HG03520 (cell line): ENCODE data around the gene PRKAG2.

ENCODE experiments used
- ATAC-seq: cut with Tn5 transposase; IDR thresholded peaks from one replicate; pipeline ENCODE4 v1.9.1; 2021; ENCODE audit warnings: mild to moderate bottlenecking, moderate library complexity; ENCODE audit not compliant: unreplicated experiment

Gene PRKAG2

DNA sequence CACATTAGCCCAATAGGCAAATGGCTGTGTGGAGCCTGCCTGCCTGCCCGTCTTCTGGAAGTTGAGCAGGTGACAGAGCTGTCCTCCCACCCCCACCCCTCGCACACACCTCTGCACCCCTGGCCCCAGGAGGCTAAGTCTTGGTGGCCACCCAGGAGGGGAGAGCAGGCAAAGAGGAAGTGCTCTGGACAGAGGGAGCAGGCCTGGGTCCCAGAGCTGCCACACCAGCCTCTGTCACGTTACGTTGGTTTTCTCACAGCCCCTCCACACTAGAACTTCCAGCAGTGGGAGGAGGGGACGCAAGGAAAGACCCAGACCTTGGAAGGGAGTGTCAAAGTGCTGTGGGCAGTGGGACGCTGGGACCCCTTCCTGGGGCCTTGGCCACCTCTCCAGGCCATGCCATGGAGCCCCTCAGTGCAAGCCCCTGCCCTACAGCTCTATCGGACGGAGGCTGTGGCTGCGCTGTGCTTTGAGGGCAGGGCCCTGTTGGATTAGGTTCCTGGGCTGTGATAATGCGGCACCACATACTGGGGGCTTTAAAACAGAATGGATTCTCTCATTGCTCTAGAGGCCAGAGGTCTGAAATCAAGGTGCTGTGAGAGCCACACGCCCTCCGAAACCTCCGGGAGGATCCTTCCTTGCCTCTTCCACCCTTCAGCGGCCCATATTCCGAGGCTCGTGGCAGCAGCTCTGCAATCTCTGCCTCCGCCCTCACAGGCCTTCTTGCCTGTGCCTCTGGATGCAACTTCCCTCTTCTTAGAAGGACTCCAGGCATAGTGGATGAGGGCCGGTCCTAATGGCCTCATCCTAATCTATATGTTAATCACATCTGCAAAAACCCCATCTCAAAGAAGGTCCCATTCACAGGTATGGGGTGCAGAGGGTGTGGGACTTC, 9.9 kb downstream of the PRKAG2 start:
- ATAC-seq, result no peak

- no peak for ATAC-seq
Observed at GRCh38 chr7:151866028-151866427, 10.9 kb downstream of the PRKAG2 start.

- no peak for ATAC-seq
Observed at GRCh38 chr7:151865070-151865670, 11.7 kb downstream of the PRKAG2 start.

DNA sequence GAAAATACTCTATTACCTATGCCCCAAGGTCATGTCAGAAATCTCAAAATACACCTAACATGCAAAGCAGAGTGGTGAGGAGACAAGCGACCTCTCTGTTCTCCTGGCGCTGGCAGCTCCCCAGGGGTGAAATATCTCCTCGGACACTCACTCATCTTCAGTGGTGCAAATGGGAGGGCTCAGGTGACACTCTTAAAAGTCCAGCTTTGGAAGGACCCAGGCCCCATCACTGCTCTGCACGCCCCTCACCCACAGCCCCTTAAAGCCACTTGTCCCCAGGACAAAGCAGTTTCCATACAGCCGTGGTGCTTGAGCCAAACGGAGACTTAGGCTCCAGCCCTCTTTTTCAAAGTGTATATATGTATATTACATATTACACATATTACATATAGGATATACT, 12.4 kb downstream of the PRKAG2 start:
- ATAC-seq, result no peak

DNA sequence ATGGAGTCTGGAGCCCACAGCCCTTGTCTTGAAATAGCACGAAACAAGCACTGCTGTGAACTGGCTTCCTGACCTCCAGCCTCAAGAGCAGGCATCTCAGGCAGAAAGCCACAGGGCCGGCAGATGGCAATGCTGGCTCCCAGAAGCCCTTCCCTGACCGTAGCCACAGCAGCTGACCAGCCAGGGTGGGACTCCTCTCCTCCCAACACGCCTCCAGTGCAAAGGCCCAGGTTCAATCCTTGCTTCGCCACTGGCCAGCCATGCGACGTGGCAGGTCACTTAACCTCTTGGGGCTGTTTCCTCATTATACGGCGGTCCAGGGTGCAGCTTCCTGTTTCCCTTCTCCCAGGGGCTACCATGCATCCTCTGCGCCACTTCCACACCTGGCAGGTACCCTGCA, 12.8 kb downstream of the PRKAG2 start:
- ATAC-seq, result no peak

DNA sequence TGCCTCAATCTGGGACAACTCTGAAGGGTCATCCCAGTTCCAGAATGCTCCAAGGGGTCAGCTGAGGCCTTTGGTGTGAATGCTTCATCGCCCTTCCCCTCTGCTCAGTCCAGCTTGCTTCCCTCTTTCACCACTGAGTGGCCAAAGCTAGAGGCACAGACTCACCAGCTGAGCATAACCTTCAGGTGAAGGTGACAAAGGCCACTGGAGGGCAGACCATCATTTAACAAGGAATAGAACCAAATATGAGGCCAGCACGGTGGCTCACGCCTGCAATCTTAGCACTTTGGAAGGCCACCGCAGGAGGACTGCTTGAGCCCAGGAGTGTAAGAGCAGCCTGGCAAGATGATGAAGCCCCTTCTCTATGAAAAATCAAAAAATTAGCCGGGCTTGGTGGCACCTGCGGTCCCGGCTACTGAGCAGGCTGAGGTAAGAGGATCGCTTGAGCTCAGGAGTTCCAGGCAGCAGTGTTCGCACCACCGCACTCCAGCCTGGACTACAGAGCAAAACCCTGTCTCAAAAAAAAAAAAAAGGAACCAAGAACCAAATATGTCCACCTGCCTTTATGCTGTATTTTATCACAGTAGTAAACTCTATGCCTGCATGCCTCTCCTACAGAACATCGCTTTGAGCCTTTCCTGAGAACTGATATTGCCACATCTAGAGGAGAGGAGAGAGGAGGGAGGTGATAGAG, 13.4 kb downstream of the PRKAG2 start:
- ATAC-seq, result no peak

DNA sequence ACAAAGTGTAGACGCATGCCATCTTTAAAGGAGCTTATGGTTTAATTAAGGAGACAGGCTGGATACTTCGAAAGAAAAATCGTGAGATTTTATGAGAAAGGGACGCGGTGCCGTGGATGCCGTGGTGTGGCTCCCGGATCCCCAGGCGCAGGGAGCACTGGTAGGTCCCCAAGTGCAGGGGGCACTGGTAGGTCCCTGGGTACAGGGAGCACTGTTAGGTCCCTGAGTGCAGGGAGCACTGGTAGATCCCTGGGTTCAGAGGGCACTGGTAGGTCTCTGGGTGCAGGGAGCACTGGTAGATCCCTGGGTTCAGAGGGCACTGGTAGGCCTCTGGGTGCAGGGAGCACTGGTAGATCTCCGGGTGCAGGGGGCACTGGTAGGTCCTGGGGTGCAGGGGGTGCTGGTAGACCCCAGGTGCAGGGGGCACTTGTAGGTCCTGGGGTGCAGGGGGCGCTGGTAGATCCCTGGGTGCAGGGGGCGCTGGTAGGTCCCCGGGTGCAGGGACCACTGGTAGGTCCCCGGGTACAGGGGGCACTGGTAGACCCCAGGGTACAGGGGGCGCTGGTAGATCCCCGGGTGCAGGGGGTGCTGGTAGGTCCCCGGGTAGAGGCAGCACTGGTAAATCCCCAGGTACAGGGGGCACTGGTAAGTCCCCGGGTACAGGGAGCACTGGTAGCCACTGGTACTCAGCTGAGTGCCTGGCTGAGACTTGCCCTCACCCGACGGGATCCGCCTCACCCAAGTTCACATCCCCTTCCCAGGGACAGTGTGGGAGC, 14.1 kb downstream of the PRKAG2 start:
- ATAC-seq, result no peak

DNA sequence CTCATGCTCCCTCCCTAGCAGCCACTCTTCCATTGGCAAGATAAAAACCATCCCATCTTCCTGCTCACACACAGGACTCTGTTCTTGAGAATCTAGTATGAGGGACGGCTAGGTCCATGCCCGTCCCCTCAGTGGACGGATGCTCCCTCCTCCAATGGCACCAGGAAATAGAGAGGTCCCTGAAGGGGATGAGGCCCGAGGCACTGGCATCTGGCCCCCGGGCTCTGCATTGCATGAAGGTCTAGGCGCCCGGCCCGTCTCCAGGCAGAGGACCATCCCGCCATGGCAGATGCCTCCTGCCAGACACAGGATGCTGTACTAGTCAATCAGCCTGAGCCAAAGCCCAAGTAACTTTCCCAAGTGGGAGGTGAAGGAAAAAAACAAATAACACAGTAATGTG, 15.0 kb downstream of the PRKAG2 start:
- no peak for ATAC-seq

- no peak for ATAC-seq
Observed at GRCh38 chr7:151860771-151861170, 16.1 kb downstream of the PRKAG2 start.

DNA sequence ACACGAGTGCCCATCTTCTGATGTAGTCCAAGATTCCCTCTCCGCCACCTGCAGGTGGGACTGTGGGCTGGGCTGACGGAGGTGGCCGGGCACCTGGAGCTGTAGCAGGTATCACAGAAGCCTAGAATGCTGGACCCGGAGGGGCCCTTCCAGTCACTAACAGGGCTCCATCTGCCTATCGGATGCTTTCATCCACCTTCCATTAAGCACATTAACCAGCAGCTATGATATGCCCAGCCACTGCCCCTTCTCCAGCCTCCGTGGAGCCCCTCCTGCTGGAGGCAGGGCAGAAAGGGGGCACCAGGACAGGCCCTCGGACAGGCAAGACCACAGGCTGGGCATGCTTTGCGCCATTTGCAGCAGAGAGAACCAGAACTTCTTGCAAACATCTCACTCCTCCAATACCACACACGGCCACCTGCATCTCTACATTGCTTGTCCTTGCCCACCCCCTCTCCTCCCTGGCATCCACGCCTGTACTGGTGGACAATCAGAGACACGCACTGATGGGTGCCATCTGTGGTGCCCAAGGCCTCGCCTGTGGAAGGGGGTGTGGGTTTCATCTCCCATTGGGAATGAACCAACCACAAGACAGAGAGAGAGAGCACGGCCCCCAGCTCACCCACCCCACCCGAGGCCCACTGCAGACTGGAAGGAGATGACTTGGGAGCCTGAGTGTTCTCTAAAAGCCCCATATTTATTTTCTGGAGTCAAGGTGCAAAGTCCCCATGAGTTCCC, 16.8 kb downstream of the PRKAG2 start:
- no peak for ATAC-seq

DNA sequence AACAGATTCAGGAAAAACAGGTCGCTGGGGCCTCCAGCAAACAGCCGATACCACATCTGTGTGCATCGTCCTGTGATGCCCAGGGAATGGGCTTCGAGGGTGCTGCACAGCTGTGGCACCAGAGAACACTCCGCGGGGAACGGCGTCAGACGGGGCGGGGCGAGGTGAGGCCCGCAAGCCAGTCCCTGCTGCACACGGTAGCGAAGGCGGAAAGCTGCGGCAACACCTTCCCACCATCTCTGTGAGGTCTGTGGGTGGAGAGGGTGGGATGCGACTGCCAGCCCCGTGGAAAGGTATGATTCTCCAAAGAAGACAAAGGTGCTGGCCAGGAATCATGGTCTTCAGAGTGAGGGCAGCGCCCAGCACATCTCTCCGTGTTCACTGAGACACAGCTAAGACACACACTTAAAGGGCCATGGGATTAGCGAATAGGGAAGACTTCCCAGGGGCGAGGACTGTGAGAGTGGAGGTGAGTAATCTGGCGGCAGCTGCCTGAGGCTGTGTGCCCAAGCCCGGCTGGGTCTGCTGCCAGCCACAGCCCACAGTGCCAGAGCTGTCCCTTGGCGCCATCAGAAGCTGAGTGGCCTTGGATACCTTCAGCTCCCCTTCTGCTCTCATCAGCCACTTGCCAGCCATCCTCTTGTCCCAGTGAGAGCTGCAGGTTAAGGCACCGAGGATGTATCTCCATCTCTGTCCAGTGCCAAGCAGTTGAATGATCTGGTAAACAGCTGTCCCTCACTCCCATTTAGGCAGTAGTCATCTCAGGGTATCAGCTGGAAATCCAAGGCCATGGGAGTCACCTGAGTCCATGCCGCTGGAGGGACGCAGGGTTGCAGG, 17.6 kb downstream of the PRKAG2 start:
- no peak for ATAC-seq

DNA sequence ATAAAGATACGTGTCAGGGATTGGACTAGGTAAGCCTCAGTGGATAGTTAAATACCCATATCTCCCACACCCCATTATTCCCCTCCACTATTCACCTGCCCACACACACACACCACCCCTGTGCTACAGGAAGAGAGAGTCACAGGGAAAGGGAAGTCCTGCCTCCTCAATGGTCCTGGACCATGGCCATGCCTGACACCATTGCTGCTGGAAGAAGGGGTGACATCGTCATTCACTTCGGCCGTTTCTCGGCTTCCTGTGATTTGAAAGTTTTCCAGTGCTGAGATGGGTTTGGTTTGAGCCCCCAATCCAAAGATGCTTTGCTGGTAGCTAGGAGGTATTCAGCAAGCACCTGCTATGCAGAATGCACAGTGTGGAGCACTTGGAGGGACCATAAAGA, 18.5 kb downstream of the PRKAG2 start:
- no peak for ATAC-seq

GRCh38 chr7:151857866-151858450, 19.0 kb downstream of the PRKAG2 start:
- no peak for ATAC-seq

- ATAC-seq, result no peak
Observed at GRCh38 chr7:151857412-151857811, 19.5 kb downstream of the PRKAG2 start.

GRCh38 chr7:151856516-151856915, 20.4 kb downstream of the PRKAG2 start:
- ATAC-seq, result no peak

DNA sequence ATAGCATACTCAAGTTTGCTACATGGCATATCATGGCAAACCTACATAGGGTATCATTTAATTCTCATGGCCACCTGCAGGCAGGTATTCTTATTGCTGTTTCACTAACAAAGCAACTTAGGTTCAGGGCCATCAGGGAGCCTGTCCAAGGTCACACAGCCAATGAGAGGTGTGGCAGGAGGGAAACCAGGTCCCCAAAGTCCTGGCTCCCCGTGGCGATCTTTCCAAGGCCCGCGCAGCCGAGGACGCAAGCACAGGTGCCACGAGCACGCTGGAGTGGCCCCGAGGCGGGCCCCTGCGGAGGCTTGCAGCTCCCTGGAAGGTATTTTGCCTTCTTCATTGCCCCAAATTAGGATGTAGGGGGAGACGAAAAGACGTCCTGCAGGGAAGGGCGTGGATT, 20.8 kb downstream of the PRKAG2 start:
- no peak for ATAC-seq

DNA sequence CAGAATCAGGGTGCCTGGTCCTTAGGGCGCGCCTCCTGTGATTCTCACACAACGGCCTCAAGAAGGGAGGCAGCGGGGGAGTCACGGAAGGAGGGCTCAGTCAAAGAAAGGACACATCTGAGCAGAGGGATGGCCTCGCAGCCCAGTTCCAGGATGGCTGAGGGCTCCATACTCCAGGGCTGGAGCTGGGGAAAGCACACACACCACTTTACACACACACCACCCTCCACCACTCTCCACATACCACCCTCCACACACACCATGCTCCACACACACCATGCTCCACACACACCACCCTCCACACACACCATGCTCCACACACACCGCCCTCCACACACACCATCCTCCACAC, 22.2 kb downstream of the PRKAG2 start:
- no peak for ATAC-seq

GRCh38 chr7:151853896-151854719, 22.8 kb downstream of the PRKAG2 start:
- no peak for ATAC-seq
